Type B pancreatic cell (in vitro differentiated cells): ENCODE results near the gene UNC45A. TPM values are rescaled to one million over a fixed set of nuclear protein-coding genes. Genes with fewer than 3 reads are reported as not detected.

ENCODE experiments used
- DNase-seq: peaks from one replicate; pipeline ENCODE4 v3.0.0; 2021; ENCODE audit warnings: mixed read lengths; ENCODE audit not compliant: unreplicated experiment; ENCODE audit errors: extremely low spot score
- H3K27ac Mint-ChIP-seq: 2 replicates; pipeline ENCODE4 v1.8.0; 2021; ENCODE audit warnings: mild to moderate bottlenecking, mixed read lengths
- H3K27me3 Mint-ChIP-seq: 2 replicates; pipeline ENCODE4 v1.8.0; 2021; ENCODE audit warnings: mixed read lengths
- H3K36me3 Mint-ChIP-seq: 2 replicates; pipeline ENCODE4 v1.8.0; 2021; ENCODE audit warnings: mixed read lengths
- H3K4me1 Mint-ChIP-seq: one replicate; pipeline ENCODE4 v1.8.0; 2021; ENCODE audit warnings: mixed read lengths; ENCODE audit not compliant: unreplicated experiment
- H3K4me3 Mint-ChIP-seq: 2 replicates; pipeline ENCODE4 v1.8.0; 2021; ENCODE audit warnings: mild to moderate bottlenecking, mixed read lengths
- H3K9me3 Mint-ChIP-seq: 2 replicates; pipeline ENCODE4 v1.8.0; 2021; ENCODE audit warnings: mixed read lengths
- CTCF ChIP-seq: fragments of 200-600 bp; sonication (generic); conservative IDR thresholded peaks from 2 replicates; pipeline ENCODE4 v1.5.0; 2021; ENCODE audit warnings: antibody characterized with exemption, mild to moderate bottlenecking
- total RNA-seq: library from RNA; stranded (reverse); gene quantifications from 2 replicates; pipeline ENCODE4 v1.2.1, GENCODE V29; 2021; ENCODE audit warnings: low replicate concordance

Gene UNC45A
- total RNA-seq, 1 donor from 2014 or later, result 78.9 TPM

- peaks cover 6% of the 10 kb centered on the region for H3K36me3 Mint-ChIP-seq
- H3K27ac Mint-ChIP-seq, result no peak overlapping the region
- no peaks in the 10 kb centered on the region for H3K9me3 Mint-ChIP-seq
- H3K4me3 Mint-ChIP-seq, result no peak overlapping the region
- no peak for DNase-seq
- no peaks in the 10 kb centered on the region for H3K27me3 Mint-ChIP-seq
- TF ChIP-seq CTCF, result no peak
- H3K4me1 Mint-ChIP-seq, result no peaks in the 10 kb centered on the region
Observed at GRCh38 chr15:90913398-90913944, 21.6 kb upstream of the UNC45A start.

GRCh38 chr15:90914305-90915080 is 20.6 kb upstream of the UNC45A start:
- H3K9me3 Mint-ChIP-seq, result no peaks in the 10 kb centered on the region
- H3K4me3 Mint-ChIP-seq, result no peak overlapping the region
- DNase-seq, result no peak
- no peak for TF ChIP-seq CTCF
- H3K27me3 Mint-ChIP-seq, result no peaks in the 10 kb centered on the region
- no peak overlapping the region for H3K27ac Mint-ChIP-seq
- H3K4me1 Mint-ChIP-seq, result no peaks in the 10 kb centered on the region
- peaks cover 6% of the 10 kb centered on the region for H3K36me3 Mint-ChIP-seq

DNA sequence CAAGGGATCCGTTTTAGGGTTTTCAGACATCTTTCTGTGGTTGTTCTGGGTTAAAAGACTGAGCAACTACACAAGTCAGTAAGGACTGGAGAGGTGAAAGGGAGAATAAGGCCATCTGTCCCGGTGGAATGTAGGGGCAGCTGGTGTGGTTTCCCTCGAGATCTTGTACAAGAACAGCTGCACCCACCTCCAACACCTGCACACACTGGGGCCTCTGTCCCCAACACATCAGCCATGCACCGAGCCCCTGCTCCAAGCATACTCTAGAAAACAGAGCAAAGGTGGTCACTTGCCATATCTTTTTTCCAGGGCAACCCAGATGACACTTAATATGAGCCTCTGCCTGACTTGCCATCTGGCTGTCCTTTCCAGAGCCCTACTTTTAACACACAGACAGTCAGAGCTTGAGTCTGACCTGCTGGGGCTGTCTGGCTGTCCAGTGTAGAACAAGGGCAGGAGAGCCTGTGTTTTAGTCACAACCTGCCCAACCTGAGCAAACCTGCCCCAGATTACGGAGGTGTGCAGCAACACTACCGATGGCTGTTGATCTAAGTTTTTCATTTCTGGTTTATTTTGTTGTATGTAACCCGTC is 19.8 kb upstream of the UNC45A start:
- H3K27me3 Mint-ChIP-seq, result no peaks in the 10 kb centered on the region

DNA sequence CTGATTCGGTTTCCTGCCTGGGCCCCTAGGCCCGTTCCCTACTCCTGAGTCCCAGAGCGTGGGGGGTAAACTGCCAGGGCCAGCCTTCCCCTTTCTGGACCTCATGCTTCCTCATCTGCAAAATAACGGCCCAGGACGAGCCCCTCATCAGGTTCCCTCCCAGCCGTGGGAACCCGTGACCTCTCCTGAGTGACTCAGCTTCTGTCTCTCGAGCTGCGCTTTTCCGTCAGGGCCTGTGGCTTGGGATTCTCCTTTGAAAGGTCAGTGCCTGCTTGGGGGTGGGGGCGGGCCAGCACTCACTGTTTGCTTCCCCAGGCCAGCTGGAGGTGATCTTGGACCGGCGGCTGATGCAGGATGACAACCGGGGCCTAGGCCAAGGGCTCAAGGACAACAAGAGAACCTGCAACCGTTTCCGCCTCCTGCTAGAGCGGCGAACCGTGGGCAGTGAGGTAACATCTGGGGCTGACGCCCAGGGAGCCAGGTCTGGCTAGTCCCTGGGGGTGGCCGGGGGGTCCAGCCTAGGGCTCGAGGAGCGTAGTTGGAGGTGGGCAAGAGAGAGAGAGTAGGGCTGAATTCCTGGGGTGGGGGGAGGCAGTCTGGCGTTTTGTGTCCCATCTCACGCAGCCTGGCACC is 19.2 kb upstream of the UNC45A start:
- no peak overlapping the region for H3K27ac Mint-ChIP-seq
- no peaks in the 10 kb centered on the region for H3K27me3 Mint-ChIP-seq
- TF ChIP-seq CTCF, result no peak
- no peak overlapping the region for H3K4me3 Mint-ChIP-seq
- H3K36me3 Mint-ChIP-seq, result peaks cover 12% of the 10 kb centered on the region
- H3K4me1 Mint-ChIP-seq, result no peaks in the 10 kb centered on the region
- H3K9me3 Mint-ChIP-seq, result no peaks in the 10 kb centered on the region
- DNase-seq, result no peak

More for the DNA sequence above, 19.8 kb upstream of the UNC45A start:
- Mint-ChIP-seq H3K9me3 (no peaks in the 10 kb centered on the region), H3K27ac (no peak overlapping the region), H3K36me3 (peaks cover 12% of the 10 kb centered on the region), H3K4me1 (no peaks in the 10 kb centered on the region), H3K4me3 (no peak overlapping the region)
- no peak for DNase-seq
- no peak for TF ChIP-seq CTCF

DNA sequence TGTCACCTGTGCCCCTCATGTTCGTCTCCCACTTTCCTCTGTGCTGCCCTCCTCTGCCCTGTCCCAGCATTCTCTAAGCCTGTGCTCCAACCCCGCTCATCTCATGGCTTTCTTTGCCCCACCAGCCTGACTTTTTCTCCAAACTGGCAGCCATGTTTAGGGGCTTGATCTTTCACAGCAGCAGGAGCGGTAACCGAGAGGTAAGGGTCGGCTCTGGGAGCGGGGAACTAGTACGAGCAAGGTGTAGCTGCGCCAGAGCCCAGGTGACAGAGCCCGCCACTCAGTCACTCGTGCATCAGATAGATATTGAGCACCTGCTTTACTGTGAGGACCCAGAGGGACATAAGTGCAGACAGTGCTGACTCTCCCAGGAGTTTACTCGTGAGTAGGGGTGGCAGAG is 18.6 kb upstream of the UNC45A start:
- TF ChIP-seq CTCF, result no peak
- no peaks in the 10 kb centered on the region for H3K9me3 Mint-ChIP-seq
- H3K27me3 Mint-ChIP-seq, result no peaks in the 10 kb centered on the region
- peaks cover 12% of the 10 kb centered on the region for H3K36me3 Mint-ChIP-seq
- DNase-seq, result no peak
- H3K27ac Mint-ChIP-seq, result no peak overlapping the region
- no peaks in the 10 kb centered on the region for H3K4me1 Mint-ChIP-seq
- H3K4me3 Mint-ChIP-seq, result no peak overlapping the region
